22Rv1 (cell line): ENCODE results near the gene ITIH2.

Experiments
- CTCF ChIP-seq: fragments of 450-650 bp; IDR thresholded peaks from 2 replicates; pipeline ENCODE4 v1.5.1; 2017; ENCODE audit warnings: mild to moderate bottlenecking
- ZFX ChIP-seq: fragments of 450-650 bp; IDR thresholded peaks from 2 replicates; pipeline ENCODE4 v1.6.1; 2017; ENCODE audit warnings: antibody characterized with exemption, borderline replicate concordance

- TF ChIP-seq CTCF (no peak), ZFX (no peak)
Observed at GRCh38 chr10:7722927-7723529, 19.9 kb downstream of the ITIH2 start.
